Stimulated activated CD8-positive, alpha-beta memory T cell treated with anti-CD3 and anti-CD28 coated beads, Interleukin-15, amount 100 ng/mL, for 24 hours (primary cell): ENCODE data around the gene NADSYN1.

Experiments used
- DNase-seq: peaks from one replicate; pipeline ENCODE4 v3.0.0-alpha.2; 2020; ENCODE audit warnings: low read depth

Gene NADSYN1

GRCh38 chr11:71474141-71474770, 21.3 kb downstream of the NADSYN1 start:
- DNase-seq = no peak

DNA sequence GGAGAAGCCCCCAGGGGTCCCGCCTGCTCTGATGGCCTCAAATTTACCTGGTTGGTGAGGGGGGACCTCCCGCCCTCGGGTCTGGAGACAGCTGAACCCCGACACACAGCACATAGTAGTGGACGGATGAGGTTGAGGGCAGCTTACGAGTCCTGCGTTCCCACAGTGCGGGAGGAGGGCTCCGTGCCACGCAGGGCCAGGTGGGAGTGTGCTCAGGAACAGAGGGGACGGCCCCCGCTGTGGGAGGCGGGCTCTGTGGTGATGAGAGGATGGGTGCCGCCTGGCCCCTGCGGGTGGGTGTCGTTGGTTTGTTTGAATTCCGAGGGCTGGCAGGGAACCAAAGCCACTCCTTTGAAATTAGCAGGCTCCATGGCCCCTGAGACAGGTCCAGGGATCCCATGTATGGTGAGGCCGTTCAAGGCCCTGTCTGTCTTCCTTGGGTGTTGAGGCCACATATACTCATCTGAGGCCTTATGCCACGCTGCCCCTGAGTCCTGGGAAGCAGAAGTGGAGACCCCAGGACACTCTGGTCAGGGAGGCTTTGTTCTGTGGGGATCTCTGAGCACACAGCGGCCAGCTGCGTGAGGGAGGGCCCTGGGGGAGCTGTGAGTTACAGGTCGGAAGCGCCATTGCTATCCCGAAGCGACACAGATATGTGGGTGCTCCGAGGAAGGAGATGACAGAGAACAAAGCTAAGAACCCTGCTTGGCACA, 21.9 kb downstream of the NADSYN1 start:
- DNase-seq = no peak

DNA sequence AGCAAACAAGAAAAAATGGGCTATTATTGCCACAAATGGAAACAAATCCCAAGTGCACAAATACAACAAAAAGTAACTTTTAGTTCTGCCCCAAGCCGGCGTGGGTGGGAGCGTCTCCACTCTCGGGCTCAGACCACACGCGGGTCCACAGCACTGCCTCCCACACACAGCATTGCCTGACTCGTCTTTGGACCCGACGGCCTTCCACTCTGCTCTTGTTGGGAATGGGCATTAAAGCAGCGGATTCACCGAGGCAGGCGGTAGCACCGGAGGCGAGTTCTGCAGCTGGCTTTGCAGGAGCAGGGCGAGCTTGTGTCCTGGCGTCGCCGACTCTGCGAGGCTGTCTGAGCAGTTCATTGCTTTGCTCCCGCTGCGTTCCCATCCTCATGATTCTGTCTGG, 23.0 kb downstream of the NADSYN1 start:
- no peak for DNase-seq

DNA sequence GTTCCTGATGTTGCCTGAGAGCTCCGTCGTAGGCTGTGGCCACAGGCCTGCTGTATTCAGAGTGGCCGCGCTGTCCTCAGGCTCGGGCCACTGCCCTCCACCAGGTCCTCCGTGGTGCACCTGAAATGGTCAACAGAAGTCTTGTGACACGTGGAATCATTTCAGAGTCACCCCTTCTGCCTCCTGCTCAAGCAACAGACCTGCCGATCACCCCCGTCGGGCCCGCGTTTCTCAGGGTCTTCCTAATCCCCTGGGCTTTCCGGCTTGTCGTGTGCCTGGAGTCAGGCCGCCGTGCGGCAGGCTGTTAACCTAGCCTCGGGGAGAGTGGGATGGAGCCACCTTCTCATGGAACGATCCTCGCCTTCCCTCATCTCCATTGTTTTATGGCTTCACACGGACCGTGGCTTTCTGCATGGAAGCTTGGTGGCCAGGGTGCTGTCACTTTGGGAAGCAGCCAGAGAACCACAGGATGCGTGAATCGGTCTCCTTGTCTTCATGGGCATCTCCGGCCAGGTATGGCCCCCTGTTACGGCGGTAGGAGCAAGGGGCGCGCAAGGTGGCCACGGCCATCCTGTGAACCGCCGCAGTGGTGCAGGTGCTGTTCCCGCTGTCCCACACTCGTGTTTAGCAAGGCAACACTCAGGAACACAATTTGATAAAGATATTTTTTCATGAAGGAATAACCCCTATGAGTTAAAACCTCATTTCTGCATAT, 24.1 kb downstream of the NADSYN1 start:
- DNase-seq = no peak

- no peak for DNase-seq
Measured at GRCh38 chr11:71477641-71478527, 24.9 kb downstream of the NADSYN1 start.

DNA sequence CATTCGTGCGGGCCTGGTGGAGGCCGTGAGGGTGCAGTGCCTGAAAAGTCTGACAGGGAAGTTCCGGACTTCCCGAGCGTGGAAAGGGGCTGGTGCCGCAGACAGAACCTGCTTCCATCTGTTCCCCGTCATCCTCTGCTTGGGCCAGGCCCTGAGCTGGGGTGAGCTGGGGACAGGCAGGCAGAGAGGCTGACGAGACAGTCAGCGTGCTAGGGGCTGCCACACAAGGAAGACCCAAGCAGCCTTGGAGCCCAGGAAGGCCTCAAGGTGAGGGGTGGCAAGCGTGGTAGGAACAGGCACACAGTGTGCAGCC, 25.5 kb downstream of the NADSYN1 start:
- DNase-seq = no peak

- no peak for DNase-seq
Measured at GRCh38 chr11:71481101-71481960, 28.3 kb downstream of the NADSYN1 start.

GRCh38 chr11:71482216-71482615, 29.2 kb downstream of the NADSYN1 start:
- DNase-seq = no peak

GRCh38 chr11:71482746-71483364, 29.9 kb downstream of the NADSYN1 start:
- DNase-seq = no peak

DNA sequence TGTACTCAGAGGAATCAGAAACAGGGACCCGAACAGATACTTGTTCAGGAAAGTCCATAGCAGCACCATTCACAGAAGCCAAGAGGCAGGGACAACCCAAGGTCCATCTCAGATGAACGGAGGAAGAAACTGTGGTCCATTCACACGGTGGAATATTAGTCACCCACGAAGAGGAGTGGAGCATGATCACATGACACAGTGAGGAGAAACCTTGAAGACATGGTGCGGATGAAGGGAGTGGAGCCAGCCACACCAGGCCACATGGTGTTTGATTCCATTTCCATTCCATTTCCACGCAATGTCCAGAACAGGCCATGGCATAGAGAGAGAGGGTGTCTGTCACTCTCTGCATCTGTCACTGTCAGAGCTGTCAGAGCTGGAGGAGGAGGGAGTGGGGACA, 30.7 kb downstream of the NADSYN1 start:
- DNase-seq = no peak

DNA sequence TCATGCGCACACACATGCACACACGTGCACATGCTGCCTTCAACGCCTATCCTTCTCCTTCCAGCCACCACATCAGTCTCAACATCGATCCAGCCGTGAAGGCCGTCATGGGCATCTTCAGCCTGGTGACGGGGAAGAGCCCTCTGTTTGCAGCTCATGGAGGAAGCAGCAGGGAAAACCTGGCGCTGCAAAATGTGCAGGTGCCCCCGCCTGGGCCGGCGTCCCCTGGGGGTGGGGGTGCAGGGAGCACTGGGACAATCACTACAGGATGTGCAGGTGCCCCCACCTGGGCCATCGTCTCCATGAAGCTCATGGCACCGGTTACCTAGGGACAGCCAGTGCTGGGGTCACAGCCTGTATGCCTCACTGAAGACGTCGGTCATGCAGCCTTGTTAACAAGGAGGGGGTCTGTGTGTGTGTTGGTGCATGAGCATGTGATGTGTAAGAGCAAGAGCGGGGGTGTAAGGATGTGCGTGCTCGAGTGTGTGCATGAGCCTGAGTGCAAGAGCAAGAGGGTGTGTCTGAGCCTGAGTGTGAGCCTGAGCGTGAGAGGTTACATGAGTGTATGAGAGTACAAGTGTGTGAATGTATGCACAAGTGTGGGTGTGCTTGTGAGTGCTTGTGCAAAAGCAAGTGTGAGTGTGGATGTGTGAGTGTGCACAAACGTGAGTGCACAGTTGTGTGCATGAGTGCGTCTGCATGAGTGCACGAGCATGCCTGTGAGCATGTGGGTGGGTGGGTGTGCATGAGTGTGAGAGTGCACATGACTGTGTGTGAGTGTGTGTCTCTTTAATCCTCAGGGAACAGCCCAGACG, 31.5 kb downstream of the NADSYN1 start:
- DNase-seq = no peak

- no peak for DNase-seq
Measured at GRCh38 chr11:71485063-71485399, 32.0 kb downstream of the NADSYN1 start.

GRCh38 chr11:71485466-71485865, 32.5 kb downstream of the NADSYN1 start:
- no peak for DNase-seq

- DNase-seq = no peak
Measured at GRCh38 chr11:71486320-71486719, 33.3 kb downstream of the NADSYN1 start.

DNA sequence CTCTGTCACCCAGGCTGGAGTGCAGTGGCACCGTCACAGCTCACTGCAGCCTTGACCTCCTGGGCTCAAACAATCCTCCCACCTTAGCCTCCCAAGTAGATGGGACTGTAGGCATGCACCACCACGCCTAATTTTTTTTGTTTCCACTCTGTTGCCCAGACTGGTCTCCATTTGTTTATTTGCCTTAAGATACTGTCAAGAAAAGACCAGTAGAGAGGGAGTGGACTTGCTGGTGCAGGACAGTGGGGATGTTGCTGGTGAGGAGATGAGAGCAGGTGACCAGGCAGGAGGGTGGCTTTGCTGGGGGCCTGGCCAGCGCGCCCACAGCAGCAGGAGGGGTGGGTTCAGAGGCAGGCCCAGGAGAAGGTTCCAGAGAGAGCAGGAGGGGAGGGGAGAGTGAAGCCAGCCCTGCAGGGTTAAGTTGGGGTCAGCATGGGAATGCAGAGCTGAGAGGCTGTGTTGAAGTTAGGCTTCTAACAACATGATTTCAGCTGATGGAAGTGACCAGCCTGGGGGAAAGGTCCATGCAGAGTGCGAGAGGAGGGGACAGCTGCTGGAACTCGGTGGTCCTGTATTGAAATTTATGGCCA, 35.8 kb downstream of the NADSYN1 start:
- DNase-seq = no peak

DNA sequence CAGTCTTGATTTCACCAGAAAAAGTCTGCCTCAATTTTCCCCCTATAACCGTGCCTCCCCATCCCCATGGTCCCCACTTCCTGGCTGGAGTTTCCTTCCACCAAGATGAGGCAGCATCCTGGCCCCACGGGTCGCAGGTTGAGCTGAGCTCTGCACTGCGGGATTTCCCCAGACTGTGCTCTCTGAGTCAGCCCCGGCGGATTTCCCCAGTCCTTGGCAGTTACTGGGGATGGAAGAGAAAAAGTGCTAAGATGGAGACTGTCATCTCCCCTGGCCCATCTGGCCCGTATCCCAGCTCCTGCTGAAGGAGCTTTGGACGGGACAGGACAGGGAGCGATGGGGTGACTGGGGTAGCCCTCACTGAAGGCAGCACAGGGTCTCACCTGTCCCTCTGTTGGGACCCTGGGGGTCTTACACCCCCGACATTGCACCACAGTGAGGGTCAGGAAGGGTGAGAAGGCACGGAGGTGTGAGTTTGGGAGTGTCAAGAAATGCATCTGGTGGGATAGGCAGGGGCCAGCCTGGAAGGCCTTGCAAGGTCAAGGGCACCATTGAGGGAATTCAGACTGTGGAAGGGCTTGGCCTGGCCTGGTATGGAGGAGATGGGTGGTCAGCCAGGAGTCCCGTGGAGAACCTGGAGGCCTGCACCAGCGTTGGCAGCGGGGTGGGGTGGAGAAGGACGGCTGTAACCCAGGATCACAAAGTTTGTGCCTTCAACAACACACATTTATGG, 36.5 kb downstream of the NADSYN1 start:
- no peak for DNase-seq

- no peak for DNase-seq
Measured at GRCh38 chr11:71490044-71490730, 37.2 kb downstream of the NADSYN1 start.

GRCh38 chr11:71490731-71491390, 37.9 kb downstream of the NADSYN1 start:
- no peak for DNase-seq
